ENCODE data around the gene FIBIN.

- TF ChIP-seq CTCF (IDR thresholded peaks at IDR 0.05 in 8 of 11, conservative IDR thresholded peaks at IDR 0.05 in 3 of 11) (no peak), POLR2AphosphoS5 (IDR thresholded peaks at IDR 0.05) (no peak)
Observed at GRCh38 chr11:26974069-26974783, 19.7 kb upstream of the FIBIN start.
